OCI-LY7 (cell line): Measurements from ENCODE around the gene PATJ. TPM values are rescaled to one million over a fixed set of nuclear protein-coding genes. Genes with fewer than 3 reads are reported as not detected.

ENCODE experiments used
- BruUV-seq: library from RNA; stranded (reverse); fragments of 400-500 nt; replicated peaks from 2 replicates; lab custom pipeline; 2021; lab: Mats Ljungman, UMichigan
- CTCF ChIA-PET: fragments of 300-600 bp; sonication (Branson Sonifier 250); formaldehyde crosslinking; loops from one replicate; lab custom pipeline; 2022; ENCODE audit warnings: antibody characterized with exemption; ENCODE audit not compliant: unreplicated experiment; lab: Charles Lee
- POLR2A ChIA-PET: fragments of 300-600 bp; sonication (Branson Sonifier 250); formaldehyde crosslinking; loops from one replicate; lab custom pipeline; 2022; ENCODE audit warnings: antibody characterized with exemption; lab: Charles Lee
- DNase-seq: peaks from one replicate; pipeline ENCODE4 v3.0.0-alpha.2; 2015; ENCODE audit warnings: low spot score
- H2AFZ ChIP-seq: fragments of 200-600 bp; sonication (generic), shearing (Covaris generic); 2 replicates; pipeline ENCODE4 v1.6.1; 2014; ENCODE audit warnings: mild to moderate bottlenecking, antibody characterized with exemption, low read length, moderate library complexity
- H3K27ac ChIP-seq: fragments of 200-600 bp; sonication (generic); 2 replicates; pipeline ENCODE4 v1.5.1; 2014; ENCODE audit warnings: mixed run types, low read depth, mild to moderate bottlenecking, moderate library complexity, low read length, inconsistent platforms; ENCODE audit not compliant: poor library complexity, severe bottlenecking
- H3K36me3 ChIP-seq: fragments of 200-600 bp; sonication (generic); 2 replicates; pipeline ENCODE4 v1.6.1; 2014; ENCODE audit warnings: mild to moderate bottlenecking, antibody characterized with exemption, low read length, moderate library complexity, mixed read lengths; ENCODE audit not compliant: insufficient read depth
- H3K4me1 ChIP-seq: fragments of 200-600 bp; sonication (generic); 2 replicates; pipeline ENCODE4 v1.5.1; 2014; ENCODE audit warnings: mild to moderate bottlenecking, low read length; ENCODE audit not compliant: insufficient read depth, poor library complexity, severe bottlenecking
- H3K4me2 ChIP-seq: fragments of 200-600 bp; sonication (generic); 2 replicates; pipeline ENCODE4 v1.6.1; 2014; ENCODE audit warnings: mild to moderate bottlenecking, low read length
- H3K4me3 ChIP-seq: fragments of 200-600 bp; sonication (generic); 2 replicates; pipeline ENCODE4 v1.5.1; 2014; ENCODE audit warnings: mild to moderate bottlenecking, low read depth, low read length; ENCODE audit not compliant: poor library complexity, severe bottlenecking
- H3K79me2 ChIP-seq: fragments of 200-600 bp; sonication (generic); 2 replicates; pipeline ENCODE4 v1.6.1; 2016; ENCODE audit warnings: low read depth, mild to moderate bottlenecking, low read length, moderate library complexity, mixed read lengths; ENCODE audit not compliant: insufficient read depth
- H3K9me2 ChIP-seq: fragments of 200-600 bp; sonication (generic); 2 replicates; pipeline ENCODE4 v1.6.1; 2016; ENCODE audit warnings: mild to moderate bottlenecking, low read length, mixed read lengths; ENCODE audit not compliant: insufficient read depth
- H3K9me3 ChIP-seq: fragments of 200-600 bp; sonication (generic); 2 replicates; pipeline ENCODE4 v1.6.1; 2014; ENCODE audit warnings: mild to moderate bottlenecking, mixed run types, low read length, mixed read lengths
- H4K20me1 ChIP-seq: fragments of 200-600 bp; sonication (generic); 2 replicates; pipeline ENCODE4 v1.6.1; 2014; ENCODE audit warnings: mild to moderate bottlenecking, antibody characterized with exemption, low read length, moderate library complexity, mixed read lengths; ENCODE audit not compliant: insufficient read depth
- CTCF ChIP-seq: fragments of 200-600 bp; sonication (generic); conservative IDR thresholded peaks from 2 replicates; pipeline ENCODE4 v1.5.1; 2014; ENCODE audit warnings: mild to moderate bottlenecking, antibody characterized with exemption, low read length, moderate library complexity, mixed read lengths
- EZH2phosphoT487 ChIP-seq: fragments of 200-600 bp; sonication (generic); IDR thresholded peaks from 2 replicates; pipeline ENCODE4 v1.6.1; 2018; ENCODE audit warnings: low read depth, borderline replicate concordance, mild to moderate bottlenecking, mixed run types, antibody characterized with exemption, low read length, moderate library complexity, mixed read lengths
- intact Hi-C: fragments of 100-400 bp; cut with micrococcal nuclease; formaldehyde crosslinking; loops from one replicate; pipeline ENCODE4 v1.10.0; 2022; ENCODE audit not compliant: unreplicated experiment
- total RNA-seq, 2 experiments: library from RNA; depleted of rRNA in 1 of 2; stranded (reverse); fragments of >200 nt in 1 of 2; shearing (Covaris generic) in 1 of 2; gene quantifications; 2 replicates each; pipeline ENCODE4 v1.2.3, GENCODE V29; 2014 to 2022

PATJ gene
- total RNA-seq, 2 experiments from 2014 or later, result 0.95 to 4.0 TPM

GRCh38 chr1:61967750-61968149, 225.5 kb downstream of the PATJ start:
- no TSS peak for BruUV-seq
- CTCF ChIA-PET, result no interaction called here

GRCh38 chr1:61968869-61969268, 226.6 kb downstream of the PATJ start:
- Histone ChIP-seq H3K79me2 (no peaks in the 10 kb centered on the region), H3K9me2 (no peaks in the 10 kb centered on the region), H2AFZ (no peak overlapping the region), H3K36me3 (no peaks in the 10 kb centered on the region), H3K9me3 (no peaks in the 10 kb centered on the region), H3K4me2 (no peak overlapping the region), H3K4me1 (no peaks in the 10 kb centered on the region), H4K20me1 (no peaks in the 10 kb centered on the region), H3K4me3 (no peak overlapping the region), H3K27ac (no peak overlapping the region)
- DNase-seq, result no peak
- intact Hi-C loops, result no loop called here
- ChIA-PET POLR2A (no interaction called here), CTCF (no interaction called here)
- no TSS peak for BruUV-seq
- TF ChIP-seq EZH2phosphoT487 (no peak), CTCF (no peak)

More at GRCh38 chr1:61967750-61968149, 225.5 kb downstream of the PATJ start:
- Histone ChIP-seq H3K4me1 (no peaks in the 10 kb centered on the region), H3K4me2 (no peak overlapping the region), H3K27ac (no peak overlapping the region), H3K9me3 (no peaks in the 10 kb centered on the region), H3K4me3 (no peak overlapping the region), H3K9me2 (no peaks in the 10 kb centered on the region), H2AFZ (no peak overlapping the region), H4K20me1 (no peaks in the 10 kb centered on the region), H3K36me3 (no peaks in the 10 kb centered on the region), H3K79me2 (no peaks in the 10 kb centered on the region)
- no peak for DNase-seq
- intact Hi-C loops, result no loop called here
- POLR2A ChIA-PET, result no interaction called here
- TF ChIP-seq EZH2phosphoT487 (no peak), CTCF (no peak)

- no TSS peak for BruUV-seq
- H3K4me2 ChIP-seq, result no peak overlapping the region
- no peaks in the 10 kb centered on the region for H3K9me2 ChIP-seq
- intact Hi-C loops, result no loop called here
- H3K4me1 ChIP-seq, result no peaks in the 10 kb centered on the region
- ChIA-PET CTCF (no interaction called here), POLR2A (interaction anchor here (0.6 kb wide), 2 partner anchors 20 to 1125 kb away, joined by 3 to 4 read pairs; no protein-coding TSS in a partner anchor)
- H3K79me2 ChIP-seq, result no peaks in the 10 kb centered on the region
- no peaks in the 10 kb centered on the region for H3K9me3 ChIP-seq
- no peak overlapping the region for H3K4me3 ChIP-seq
- no peak for DNase-seq
- H3K27ac ChIP-seq, result no peak overlapping the region
- H4K20me1 ChIP-seq, result no peaks in the 10 kb centered on the region
- H3K36me3 ChIP-seq, result no peaks in the 10 kb centered on the region
- TF ChIP-seq EZH2phosphoT487 (no peak), CTCF (no peak)
- H2AFZ ChIP-seq, result no peak overlapping the region
Observed at GRCh38 chr1:61973100-61973837, 231.0 kb downstream of the PATJ start.
